ENCODE measurements around the gene FGGY.

DNA sequence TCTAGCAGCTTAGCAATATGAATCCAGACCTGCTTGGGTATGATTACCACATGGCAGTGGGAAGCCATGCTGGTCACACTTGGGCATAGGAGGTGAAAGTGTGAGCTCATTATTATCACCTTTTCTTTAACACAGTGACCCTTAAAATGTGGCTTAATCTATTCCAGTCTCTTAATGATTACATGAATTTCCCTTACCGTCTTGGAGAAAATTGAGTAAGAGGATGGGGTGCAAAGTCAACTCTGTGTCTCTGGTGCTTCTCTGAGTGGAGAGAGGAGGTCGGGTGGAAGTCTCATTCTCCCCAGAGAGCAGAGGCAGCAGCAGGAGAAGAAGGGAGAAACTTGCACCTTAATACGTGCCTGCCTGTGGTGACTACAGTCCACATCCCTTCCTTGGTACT is 91.3 kb downstream of the FGGY start:
- TF ChIP-seq, protein P1, sequence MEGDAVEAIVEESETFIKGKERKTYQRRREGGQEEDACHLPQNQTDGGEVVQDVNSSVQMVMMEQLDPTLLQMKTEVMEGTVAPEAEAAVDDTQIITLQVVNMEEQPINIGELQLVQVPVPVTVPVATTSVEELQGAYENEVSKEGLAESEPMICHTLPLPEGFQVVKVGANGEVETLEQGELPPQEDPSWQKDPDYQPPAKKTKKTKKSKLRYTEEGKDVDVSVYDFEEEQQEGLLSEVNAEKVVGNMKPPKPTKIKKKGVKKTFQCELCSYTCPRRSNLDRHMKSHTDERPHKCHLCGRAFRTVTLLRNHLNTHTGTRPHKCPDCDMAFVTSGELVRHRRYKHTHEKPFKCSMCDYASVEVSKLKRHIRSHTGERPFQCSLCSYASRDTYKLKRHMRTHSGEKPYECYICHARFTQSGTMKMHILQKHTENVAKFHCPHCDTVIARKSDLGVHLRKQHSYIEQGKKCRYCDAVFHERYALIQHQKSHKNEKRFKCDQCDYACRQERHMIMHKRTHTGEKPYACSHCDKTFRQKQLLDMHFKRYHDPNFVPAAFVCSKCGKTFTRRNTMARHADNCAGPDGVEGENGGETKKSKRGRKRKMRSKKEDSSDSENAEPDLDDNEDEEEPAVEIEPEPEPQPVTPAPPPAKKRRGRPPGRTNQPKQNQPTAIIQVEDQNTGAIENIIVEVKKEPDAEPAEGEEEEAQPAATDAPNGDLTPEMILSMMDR (IDR thresholded peaks at IDR 0.05): no peak
- TF ChIP-seq TEAD1 (CRISPR knock-in tag; IDR thresholded peaks at IDR 0.05) (no peak), MYBL2 (CRISPR knock-in tag; IDR thresholded peaks at IDR 0.05) (no peak)

Measured in WTC11 (cell line).